AG04449 (cell line): ENCODE data around the gene EDIL3.

Experiments
- CTCF ChIA-PET: fragments of 350-600 bp; formaldehyde crosslinking; extraction: SDS; loops from one replicate; lab custom pipeline; 2021; ENCODE audit warnings: antibody characterized with exemption; lab: Yijun Ruan, JAX
- POLR2A ChIA-PET: fragments of 400-600, 350-600 bp; formaldehyde crosslinking; extraction: SDS; loops from one replicate; lab custom pipeline; 2020; ENCODE audit warnings: antibody characterized with exemption, inconsistent platforms; lab: Yijun Ruan, JAX
- DNase-seq: peaks from one replicate; pipeline ENCODE4 v3.0.0-alpha.2; 2010; ENCODE audit warnings: low read depth, low spot score
- H3K4me3 ChIP-seq: 2 replicates; pipeline ENCODE4 v1.5.1; 2011; ENCODE audit warnings: low read depth, mild to moderate bottlenecking, control low read depth, low read length
- TF ChIP-seq, protein P1 (sequence below): IDR thresholded peaks from one replicate; pipeline ENCODE4 v1.5.1; 2011; ENCODE audit warnings: mild to moderate bottlenecking, moderate library complexity, low read length, control low read depth, inconsistent platforms; ENCODE audit not compliant: insufficient read depth; ENCODE audit errors: missing control alignments

Gene EDIL3

GRCh38 chr5:84419742-84420141 lies 35.1 kb upstream of the EDIL3 start:
- TF ChIP-seq, protein P1, sequence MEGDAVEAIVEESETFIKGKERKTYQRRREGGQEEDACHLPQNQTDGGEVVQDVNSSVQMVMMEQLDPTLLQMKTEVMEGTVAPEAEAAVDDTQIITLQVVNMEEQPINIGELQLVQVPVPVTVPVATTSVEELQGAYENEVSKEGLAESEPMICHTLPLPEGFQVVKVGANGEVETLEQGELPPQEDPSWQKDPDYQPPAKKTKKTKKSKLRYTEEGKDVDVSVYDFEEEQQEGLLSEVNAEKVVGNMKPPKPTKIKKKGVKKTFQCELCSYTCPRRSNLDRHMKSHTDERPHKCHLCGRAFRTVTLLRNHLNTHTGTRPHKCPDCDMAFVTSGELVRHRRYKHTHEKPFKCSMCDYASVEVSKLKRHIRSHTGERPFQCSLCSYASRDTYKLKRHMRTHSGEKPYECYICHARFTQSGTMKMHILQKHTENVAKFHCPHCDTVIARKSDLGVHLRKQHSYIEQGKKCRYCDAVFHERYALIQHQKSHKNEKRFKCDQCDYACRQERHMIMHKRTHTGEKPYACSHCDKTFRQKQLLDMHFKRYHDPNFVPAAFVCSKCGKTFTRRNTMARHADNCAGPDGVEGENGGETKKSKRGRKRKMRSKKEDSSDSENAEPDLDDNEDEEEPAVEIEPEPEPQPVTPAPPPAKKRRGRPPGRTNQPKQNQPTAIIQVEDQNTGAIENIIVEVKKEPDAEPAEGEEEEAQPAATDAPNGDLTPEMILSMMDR, result no peak
- no peak overlapping the region for H3K4me3 ChIP-seq
- POLR2A ChIA-PET, result no interaction called here
- DNase-seq, result no peak
- CTCF ChIA-PET, result no interaction called here

DNA sequence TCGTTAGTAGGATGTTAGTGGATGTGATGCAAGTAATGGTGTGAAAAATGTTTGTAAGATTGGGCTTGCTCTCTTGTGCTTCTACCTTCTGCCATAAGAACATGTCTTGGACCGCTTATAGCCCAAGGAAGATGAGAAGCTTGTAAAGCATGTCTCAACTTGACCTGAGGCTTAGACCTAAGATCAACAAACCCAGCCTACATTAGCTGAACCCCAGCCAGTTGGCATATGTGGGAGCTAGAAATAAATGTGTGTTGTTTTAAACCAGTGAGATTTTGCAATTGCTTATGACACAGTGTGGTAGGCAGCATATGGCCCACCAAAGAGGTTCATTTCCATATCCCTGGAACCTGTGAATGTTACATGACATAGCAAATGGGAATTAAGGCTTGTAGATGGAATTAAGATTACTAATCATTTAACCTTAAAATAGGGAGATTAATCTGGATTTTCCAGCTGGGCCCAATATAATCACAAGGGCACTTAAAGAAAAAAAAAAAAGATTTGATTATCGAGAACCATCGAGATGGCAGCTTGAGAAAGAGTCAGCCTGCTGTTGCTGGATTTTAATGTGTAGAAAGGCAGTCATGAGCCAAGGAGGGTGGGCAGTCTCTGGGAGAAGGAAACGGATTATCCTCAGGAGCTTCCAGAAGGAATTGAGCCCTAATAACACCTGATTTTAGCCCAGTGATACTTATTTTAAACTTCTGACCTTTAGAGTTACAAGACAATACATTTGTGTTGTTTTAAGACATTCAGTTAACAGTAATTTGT lies 27.3 kb upstream of the EDIL3 start:
- ChIA-PET CTCF (no interaction called here), POLR2A (no interaction called here)
- TF ChIP-seq, protein P1, result no peak
- DNase-seq, result no peak
- H3K4me3 ChIP-seq, result no peak overlapping the region

DNA sequence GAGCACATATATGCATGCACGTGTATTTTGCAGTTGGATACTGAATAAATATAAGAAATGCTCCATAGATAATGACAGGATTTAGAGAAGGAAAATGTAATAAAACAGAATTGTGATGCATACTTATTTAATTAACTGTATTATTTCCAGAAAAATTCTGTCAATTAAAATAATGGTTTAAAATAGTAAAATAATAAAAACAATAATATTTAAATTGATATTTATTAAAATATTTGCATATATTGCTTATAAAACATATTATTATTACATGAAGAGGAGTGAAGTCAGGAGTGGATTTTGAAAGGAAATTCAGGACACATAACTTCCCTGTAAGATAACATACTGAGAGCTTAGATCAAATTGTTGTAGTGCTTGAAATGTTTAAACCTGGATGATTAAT lies 21.4 kb upstream of the EDIL3 start:
- H3K4me3 ChIP-seq, result no peak overlapping the region
- CTCF ChIA-PET, result interaction anchor here (1.4 kb wide), 1 partner anchor 9 kb away, joined by 3 read pairs; no protein-coding TSS in a partner anchor
- POLR2A ChIA-PET, result no interaction called here
- TF ChIP-seq, protein P1, result no peak
- no peak for DNase-seq

- POLR2A ChIA-PET, result interaction anchor here (1.2 kb wide), 1 partner anchor 19 kb away, joined by 5 read pairs; the partner anchor contains the start of gene EDIL3
- TF ChIP-seq, protein P1, result no peak
- H3K4me3 ChIP-seq, result no peak overlapping the region
- peak; percentile 78 for DNase-seq
- CTCF ChIA-PET, result interaction anchor here (0.7 to 1.3 kb wide), 2 partner anchors 476 to 686 kb away, joined by 3 read pairs; no protein-coding TSS in a partner anchor
These were observed 19.1 kb upstream of the EDIL3 start for GRCh38 chr5:84403773-84404172.

DNA sequence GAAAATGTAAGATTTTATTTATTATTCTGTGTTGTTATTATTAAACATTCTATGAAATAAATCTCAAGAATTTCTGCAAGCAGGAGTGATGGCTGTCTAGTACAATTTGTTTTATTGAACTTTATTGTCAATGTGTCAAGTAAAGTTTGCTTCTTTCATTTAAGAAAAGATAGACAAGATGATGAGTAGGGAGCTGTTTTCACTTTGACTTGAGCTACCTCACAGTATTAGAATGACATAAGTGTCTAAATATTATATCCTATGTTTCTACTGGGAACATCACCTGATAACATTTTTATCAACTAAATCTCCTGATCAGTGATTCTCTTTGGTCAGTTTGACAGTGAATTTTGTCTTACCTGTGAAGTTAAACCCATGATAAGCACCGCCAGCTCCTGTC lies 12.7 kb upstream of the EDIL3 start:
- TF ChIP-seq, protein P1, result no peak
- ChIA-PET CTCF (interaction anchor here (1.0 to 1.1 kb wide), 2 partner anchors 9 to 652 kb away, joined by 3 read pairs; no protein-coding TSS in a partner anchor), POLR2A (no interaction called here)
- DNase-seq, result no peak
- no peak overlapping the region for H3K4me3 ChIP-seq

GRCh38 chr5:84393969-84394368 lies 9.3 kb upstream of the EDIL3 start:
- POLR2A ChIA-PET, result no interaction called here
- H3K4me3 ChIP-seq, result no peak overlapping the region
- CTCF ChIA-PET, result interaction anchor here (0.8 to 1.8 kb wide), 4 partner anchors 9 to 467 kb away, joined by 3 to 6 read pairs (median 4); partner anchors contain the start of gene EDIL3
- no peak for DNase-seq
- TF ChIP-seq, protein P1, result no peak
